ENCODE measurements around the gene ZNF532.

GRCh38 chr18:59008302-59008974 is 143.8 kb downstream of the ZNF532 start:
- TF ChIP-seq CTCF (IDR thresholded peaks at IDR 0.05) (no peak), POLR2A (IDR thresholded peaks at IDR 0.05) (no peak)
